Activated CD4-positive, CD25-positive, alpha-beta regulatory T cell (primary cell): ENCODE results near the gene INHBB.

ENCODE experiments used
- DNase-seq, 4 experiments: peaks; one replicate each; lab custom pipeline; 2025; lab: John Stamatoyannopoulos, UW

The INHBB gene

DNA sequence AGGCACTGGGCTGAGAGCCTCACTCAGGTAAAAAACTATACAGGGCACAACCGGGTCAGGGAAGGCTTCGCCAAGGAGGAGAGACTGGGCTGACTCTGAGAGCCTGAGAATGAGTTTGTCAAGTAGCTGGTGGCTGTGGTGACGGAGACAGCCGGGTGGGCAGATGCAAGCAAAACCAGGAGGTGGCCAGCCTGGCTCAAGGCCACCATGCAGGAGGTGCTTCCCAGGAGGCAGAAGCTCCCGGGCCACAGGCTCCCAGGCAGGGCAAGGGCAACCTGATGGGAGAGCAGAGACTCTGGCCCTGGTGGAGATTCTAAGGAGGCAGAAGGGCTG, 2.9 kb upstream of the INHBB start:
- no peak for DNase-seq

DNA sequence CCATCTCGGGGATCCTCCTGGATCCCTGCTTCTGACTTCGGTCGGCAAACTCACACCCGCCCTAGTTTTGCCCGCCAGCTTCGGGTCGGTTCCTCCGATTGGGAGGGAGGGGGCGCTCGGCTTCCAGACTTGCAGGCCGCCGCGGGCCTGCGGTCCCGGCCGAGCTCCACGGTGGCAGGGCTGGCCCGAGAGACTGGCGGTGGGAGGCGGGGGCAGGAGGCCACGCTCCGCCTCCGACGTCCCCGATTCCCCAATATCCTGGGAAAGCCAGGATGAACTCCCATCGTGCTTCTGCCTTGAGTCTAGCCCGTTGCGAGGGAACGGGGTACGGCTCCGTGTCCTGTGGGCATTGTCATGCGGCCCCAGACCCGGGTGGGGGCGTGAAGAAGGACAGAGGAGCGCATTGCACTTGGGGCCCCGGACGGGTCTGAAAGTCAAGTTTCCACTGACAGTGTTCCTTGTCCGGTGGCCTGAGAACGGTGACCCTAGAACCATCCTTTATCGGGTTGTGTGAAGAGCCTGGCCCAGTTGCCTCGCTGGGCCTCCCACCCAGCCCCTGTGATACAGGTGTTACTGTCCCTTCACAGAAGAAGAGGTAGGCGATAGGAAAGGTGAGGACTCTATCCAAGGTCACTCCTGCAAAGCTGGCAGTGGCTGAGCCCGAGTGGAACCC, 2.4 kb upstream of the INHBB start:
- DNase-seq, result peak in 3 of 4 experiments; percentile 8 to 22 (median 14)

DNA sequence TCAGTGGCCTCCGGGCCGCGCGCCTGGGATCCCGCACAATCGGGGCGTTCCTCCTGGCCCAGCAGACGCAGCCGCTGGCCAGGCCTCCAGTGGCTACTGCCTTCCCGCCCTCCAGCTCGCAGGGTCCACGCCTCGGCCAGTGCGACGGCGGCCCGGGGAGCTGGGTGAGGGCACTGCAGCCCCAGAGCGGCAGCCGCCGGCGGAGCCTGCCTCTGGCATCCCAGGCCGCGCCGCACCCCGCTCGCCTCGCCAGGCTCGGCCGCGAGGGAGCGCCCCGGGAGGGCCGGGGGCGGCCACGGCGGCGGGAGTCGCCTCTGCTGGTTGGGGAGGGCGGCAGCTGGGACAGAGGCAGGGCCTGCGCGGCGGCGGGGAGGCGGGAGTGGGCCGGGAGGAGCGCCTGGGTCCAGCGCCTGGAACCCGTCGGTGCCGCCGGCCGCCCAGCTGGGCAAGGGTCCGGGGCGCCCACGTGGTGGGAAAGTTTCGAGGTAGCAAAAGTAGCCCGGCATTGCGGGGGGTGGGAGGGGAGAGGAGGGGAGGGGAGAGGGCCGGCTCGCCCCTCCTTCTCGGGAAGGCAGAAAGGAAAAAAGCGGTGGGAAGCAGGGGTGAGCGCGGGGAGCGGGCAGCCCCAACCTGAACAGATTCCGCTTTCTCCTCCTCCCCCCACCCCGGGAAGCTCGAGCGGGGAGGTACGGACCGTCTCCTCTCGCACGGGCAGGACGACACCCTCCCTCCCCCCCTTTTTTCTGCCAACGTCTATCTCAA, 1.5 kb upstream of the INHBB start:
- no peak for DNase-seq

DNA sequence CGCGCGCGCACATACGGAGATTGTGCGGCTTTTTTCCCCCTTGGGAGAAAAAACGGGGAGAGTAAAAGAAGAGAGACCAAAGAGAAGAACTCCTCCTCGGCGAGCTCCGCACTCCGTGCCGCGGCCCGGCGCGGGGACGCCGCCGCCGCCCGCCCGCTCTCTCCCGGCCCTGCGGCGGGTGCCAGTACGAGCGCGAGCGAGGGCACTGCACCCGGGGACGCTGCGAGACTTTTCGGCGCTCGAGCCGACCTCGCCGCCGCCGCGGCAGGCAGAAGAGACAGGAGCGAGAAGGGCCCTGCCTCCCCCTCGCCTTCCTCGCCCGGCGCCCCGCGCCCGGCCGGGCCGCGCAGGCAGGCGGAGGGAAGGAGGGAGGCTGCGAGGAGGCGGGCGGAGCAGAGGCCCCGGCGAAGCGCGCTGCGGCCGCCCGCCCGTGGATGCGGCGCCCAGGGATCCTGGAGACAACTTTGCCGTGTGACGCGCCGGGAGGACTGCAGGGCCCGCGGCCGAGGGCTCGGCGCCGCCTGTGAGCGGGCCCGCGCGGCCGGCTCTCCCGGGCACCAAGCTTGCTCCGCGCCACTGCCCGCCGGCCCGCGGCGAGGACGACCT, 857 bp upstream of the INHBB start:
- DNase-seq, result no peak

DNA sequence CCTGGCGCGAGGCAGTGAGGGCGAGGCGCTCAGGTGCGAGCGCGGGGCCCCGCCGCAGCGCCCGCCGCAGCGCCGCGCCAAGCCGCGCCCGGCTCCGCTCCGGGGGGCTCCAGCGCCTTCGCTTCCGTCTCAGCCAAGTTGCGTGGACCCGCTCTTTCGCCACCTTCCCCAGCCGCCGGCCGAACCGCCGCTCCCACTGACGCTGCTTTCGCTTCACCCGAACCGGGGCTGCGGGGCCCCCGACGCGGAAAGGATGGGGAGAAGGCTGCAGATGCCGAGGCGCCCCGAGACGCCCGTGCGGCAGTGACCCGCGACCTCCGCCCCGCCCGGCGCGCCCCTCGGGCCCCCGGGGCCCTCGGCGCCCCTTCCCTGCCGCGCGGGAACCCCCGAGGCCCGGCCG, 328 bp upstream of the INHBB start:
- no peak for DNase-seq

DNA sequence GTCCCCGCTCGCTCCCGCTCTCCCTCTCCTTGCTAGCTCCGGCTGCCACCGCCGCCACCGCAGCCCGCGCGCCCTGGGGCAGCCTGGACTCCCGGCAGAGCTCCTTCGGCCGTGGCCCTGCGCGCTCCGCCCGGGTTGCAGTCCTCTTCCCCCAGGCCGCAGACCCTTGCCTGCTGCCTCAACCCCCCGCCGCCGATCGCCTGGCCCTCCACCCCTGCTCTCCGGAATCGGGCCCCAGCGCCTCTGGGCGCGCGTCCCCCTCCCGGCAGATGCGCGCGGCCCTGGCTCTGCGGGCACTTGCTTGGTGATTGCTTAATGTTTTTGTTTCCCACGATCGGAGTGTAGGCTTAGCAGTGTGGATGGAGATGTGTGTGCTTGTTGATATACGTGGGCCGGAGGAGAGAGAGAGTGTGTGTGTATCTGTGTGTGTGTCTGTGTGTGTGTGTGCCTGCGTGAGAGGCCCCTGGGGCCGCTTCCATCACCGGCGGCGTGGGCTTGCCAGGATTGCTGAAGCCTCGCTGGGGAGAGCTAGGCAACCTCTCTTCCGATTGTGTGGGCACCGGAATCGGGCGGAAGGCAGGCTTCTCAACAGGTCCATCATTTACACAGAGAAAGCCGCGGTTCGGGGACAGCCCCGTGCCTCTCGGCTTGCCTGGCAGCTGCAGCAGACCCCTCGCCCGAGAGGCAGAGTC, 877 bp downstream of the INHBB start:
- no peak for DNase-seq

DNA sequence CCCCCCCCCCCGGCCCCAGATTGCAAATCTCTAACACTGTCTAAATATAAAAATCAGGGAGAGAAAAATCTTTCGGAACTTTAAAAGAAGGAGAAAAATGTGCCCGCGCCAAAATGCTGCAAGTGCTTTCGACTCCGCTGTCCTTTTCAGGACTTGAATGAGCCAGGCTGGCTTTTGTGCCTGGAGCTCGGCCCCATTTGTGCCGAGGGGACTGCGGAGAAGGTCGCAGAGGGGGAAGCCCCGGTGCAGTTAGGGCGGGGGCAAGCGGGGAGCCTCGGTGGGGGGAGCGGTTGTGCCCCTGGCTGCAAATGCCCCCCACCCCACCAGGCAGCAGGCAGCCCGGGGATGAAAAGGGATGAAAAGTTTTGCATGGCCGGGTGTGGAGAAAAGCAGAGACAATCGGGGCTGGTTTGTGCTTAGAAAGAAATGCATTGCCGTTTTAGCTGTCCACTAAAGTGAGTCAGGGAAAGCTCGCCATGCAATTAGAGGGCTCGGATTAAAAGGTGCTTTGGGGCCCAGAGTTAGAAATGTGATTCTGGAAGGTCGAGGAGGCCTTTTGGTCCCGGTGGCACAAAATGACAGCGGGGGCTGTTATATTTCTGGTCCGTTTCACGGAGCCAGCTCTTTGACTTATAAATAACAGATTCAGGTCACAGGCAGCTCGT, 1.6 kb downstream of the INHBB start:
- no peak for DNase-seq

DNA sequence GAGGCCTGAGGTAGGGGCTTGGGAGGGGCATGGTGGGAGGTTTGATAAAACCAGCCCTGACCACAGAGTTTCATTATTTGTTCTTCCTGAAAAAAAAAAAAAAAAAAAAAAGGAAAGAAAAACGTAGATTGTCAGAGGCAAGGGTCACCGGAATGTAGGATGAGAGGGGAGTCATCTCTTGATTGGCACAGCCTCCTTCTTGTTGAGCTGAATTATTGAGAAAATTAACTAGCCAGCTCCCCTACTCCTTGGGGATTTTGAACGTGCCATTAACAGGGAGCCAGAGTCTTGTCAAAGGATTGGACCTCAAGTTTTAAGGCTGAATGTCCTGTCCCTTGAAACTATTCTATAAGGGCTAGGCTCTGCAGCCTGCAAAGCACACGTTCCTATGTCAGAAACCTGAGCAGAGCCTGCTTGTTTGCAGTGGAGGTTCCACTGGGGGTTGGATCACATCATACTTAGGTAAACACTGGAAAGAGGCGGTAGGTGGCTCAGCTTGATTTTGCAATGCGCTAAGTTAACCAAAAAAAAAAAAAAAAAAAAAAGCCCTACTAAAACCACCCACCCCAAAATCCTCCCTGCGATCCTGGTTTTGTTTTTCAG, 2.3 kb downstream of the INHBB start:
- no peak for DNase-seq

DNA sequence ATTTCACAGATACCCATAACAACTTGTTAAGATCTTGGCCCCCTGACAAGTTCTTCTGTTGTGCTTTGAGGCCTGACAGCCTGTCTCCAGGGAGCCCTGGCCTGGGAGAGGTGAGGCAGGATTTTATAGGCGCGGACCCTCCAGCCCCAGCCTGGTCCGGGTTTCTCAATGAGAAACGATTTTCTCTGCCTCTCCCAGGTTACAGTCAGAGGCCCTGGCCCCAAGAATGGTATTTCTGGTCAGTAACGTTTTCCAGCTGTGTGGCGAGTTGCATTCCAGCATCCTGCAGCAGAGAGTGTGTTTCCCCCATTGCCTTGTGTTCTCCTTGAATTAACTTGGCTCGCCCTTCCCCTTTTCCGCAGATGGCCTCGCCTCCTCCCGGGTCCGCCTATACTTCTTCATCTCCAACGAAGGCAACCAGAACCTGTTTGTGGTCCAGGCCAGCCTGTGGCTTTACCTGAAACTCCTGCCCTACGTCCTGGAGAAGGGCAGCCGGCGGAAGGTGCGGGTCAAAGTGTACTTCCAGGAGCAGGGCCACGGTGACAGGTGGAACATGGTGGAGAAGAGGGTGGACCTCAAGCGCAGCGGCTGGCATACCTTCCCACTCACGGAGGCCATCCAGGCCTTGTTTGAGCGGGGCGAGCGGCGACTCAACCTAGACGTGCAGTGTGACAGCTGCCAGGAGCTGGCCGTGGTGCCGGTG, 3.0 kb downstream of the INHBB start:
- no peak for DNase-seq

DNA sequence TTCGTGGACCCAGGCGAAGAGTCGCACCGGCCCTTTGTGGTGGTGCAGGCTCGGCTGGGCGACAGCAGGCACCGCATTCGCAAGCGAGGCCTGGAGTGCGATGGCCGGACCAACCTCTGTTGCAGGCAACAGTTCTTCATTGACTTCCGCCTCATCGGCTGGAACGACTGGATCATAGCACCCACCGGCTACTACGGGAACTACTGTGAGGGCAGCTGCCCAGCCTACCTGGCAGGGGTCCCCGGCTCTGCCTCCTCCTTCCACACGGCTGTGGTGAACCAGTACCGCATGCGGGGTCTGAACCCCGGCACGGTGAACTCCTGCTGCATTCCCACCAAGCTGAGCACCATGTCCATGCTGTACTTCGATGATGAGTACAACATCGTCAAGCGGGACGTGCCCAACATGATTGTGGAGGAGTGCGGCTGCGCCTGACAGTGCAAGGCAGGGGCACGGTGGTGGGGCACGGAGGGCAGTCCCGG, 3.5 kb downstream of the INHBB start:
- DNase-seq, result no peak

DNA sequence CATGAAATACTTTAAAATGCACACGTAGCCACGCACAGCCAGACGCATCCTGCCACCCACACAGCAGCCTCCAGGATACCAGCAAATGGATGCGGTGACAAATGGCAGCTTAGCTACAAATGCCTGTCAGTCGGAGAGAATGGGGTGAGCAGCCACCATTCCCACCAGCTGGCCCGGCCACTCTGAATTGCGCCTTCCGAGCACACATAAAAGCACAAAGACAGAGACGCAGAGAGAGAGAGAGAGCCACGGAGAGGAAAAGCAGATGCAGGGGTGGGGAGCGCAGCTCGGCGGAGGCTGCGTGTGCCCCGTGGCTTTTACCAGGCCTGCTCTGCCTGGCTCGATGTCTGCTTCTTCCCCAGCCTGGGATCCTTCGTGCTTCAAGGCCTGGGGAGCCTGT, 4.1 kb downstream of the INHBB start:
- DNase-seq, result no peak

DNA sequence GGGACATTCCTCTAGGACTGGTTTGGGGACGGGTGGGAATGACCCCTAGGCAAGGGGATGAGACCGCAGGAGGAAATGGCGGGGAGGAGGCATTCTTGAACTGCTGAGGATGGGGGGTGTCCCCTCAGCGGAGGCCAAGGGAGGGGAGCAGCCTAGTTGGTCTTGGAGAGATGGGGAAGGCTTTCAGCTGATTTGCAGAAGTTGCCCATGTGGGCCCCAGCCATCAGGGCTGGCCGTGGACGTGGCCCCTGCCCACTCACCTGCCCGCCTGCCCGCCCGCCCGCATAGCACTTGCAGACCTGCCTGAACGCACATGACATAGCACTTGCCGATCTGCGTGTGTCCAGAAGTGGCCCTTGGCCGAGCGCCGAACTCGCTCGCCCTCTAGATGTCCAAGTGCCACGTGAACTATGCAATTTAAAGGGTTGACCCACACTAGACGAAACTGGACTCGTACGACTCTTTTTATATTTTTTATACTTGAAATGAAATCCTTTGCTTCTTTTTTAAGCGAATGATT, 4.9 kb downstream of the INHBB start:
- DNase-seq, result no peak

DNA sequence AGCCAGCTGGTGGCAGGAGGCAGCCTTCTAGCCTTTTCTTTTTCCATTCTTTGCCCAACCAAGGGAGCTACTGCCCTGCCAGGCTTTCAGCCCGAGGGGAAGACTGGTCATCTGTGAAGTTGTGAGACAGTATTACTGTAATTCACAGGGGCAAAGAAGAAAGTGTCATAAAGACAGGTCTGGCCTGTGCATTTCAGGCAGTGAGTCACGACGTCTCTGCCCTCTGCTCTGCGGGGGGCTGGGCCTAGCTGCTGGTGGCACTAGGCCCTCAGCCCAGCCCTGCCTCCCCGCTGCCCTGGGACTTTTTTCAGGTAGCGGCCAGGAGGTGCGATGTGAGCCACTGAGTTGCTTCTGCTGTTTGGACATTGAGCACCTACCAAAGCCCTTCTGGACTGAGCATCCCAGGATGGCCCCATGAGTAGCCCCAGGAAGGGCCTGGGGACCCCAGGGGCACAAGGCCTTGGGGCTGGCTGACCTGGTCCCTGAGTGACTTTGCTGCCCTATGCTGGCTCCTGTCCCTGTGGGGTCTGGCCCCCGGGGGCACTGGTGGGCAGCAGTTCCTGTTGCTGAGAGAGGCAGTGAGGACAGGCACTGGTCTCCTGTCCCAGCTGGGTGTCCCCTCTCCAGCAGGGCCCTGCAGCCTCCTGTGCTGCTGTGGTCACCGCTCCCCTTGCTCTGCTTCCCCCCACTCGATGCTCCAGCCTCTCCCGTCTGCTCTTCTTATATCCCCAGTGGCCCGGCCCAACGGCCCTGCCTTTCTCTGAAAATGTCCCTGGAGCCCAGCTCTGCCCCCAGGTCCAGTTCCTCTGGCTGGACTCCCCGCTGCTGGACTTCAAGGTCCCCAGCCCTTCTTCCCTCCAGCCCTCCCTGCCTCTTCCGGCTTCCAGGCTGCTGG, 7.0 kb downstream of the INHBB start:
- no peak for DNase-seq

DNA sequence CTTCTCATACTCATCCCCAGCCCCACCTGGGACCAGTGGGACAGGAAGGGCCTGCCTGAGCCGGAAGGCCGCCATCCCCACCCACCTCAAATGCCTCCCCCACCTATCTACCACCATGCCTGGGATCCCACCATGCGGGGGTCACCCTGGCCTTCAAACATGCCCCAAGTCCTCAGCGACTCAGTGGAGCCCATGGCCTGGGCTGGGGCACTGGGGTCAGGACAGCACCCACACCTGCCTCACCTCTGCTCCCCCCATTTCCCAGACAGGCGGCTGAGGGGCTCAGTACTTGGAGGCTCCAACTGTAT, 7.6 kb downstream of the INHBB start:
- DNase-seq, result no peak

DNA sequence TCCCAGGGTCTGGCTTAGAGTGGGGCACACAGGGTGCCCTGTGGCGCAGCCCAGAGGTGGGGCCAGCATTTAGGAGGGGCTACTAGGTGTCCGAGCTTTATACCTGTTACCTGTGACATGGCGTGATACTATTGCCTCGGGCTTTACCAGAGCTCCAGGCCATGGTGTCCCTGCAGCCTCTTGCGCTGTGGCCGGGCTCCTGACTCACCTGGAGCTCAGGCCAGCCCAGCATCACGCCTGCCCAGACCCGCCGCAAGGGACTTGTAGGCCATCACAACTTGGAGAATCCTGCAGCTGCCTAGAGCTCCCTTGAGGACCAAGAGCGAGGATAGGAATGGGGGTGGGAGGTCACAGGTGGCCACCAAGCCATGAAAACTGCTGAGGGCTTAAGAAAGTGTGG, 8.0 kb downstream of the INHBB start:
- DNase-seq, result no peak

DNA sequence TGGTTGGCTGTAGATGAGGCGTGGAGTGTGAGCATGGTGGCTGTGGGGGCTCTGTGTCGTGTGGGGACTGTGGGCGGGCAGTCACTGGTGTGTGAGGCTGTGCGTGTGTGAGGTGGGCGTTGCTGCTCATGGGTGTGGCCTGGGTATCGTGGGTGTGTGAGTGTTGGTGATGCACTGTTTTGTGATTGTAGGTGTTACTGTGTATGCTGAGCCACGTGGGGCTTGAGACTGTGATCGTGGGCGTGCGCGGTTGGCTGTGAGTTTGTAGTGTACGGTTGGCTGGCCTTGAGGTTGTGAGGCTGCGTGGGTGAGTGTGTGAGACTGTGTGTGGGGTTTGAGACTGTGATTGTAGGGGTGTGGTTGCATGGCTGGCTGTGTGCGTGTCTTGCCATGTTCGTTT, 8.5 kb downstream of the INHBB start:
- DNase-seq, result no peak

DNA sequence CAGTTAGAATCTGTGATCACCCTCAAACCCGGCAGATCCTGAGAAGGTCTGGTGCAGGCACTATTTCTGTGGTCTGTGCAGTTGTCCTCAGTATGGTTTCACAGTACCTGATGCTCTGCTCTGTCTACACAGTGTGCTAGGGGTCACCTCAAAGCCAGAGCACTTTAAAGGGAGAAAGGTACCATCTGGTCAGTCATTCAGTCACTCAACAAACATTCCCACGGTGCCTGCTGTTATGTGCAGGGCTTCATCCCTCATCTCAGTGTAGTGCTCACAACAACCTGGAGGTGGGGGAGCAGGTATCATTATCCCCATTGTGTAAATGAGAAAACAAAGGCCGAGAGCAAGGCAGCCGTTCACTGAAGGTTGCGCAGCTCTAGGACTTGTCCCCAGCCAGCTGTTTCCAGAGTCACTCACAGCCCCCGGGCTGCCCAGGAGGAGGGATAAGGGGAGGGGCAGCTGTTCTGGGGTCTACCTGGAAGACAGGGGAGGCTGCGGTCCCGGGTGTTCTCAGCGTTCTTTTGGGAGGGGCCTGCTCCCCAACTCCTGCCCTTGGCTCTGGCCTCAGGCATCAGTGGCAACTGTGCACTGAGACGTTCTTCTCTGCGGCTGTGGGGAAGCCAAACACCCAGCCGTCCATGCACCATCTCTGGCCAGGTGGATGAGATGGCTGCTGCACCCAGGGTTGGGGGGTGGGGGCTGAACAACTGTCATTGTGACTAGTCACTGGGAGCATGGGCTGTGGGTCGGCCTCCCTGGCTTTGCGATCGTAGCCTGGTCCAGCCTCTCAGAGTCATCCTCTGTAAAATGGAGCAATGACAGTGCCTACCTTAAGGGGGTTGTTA, 9.2 kb downstream of the INHBB start:
- no peak for DNase-seq

DNA sequence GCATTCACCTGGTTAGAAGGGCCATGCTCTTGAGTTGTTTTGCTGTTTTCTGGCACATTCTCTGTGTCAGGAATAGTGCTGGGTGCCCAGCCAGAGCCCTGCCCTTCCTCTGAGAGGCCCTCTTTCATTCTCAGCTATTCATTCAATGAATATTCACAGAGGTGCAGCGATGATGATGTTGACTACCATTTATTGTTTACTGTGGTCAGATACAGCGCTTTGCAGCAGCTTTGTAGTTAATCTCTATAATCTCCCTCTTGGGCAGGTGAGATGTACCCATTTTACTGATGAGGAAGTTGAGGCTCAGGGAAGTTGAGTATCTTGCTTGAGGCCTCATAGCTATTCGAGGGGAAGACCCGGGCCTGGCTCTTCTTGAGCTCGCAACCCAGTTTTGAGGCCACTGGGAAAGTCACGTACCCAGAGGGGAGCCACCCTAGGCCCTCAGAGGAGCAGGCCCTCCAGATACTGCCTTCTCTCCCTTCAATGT, 9.9 kb downstream of the INHBB start:
- DNase-seq, result no peak

DNA sequence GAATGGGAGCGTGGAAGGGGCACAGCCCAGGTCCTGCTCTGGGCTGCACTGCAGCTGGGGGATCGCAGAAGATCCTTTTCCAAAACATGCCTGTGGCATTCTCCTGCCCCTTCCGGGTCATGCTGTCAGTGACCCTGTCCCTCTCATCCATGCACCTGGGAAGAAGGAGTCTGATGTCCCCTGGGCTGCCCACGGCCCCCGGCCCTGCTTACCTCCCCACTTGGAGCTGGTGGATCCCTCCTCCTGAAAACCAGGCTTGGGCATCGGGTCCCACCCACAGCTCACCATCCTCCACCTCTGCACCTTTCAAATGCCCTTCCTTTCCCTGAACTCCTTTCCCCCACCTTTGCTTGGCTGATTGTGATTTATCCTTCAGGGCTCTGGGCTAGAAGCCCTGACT, 11.8 kb downstream of the INHBB start:
- DNase-seq, result no peak
